Stimulated activated CD4-positive, alpha-beta T cell treated with anti-CD3 and anti-CD28 coated beads, Interleukin-12 subunit alpha, Interleukin-12 subunit beta, amount 100 ng/mL, for 4 hours (primary cell): ENCODE results near the gene MOB4.
"Not testable (repeated sequence)": the region's sequence is repeated elsewhere in the genome, so short reads cannot be mapped to it uniquely, and the experiment has no call there.

Experiments used
- DNase-seq: peaks from one replicate; pipeline ENCODE4 v3.0.0-alpha.2; 2020

Gene MOB4

GRCh38 chr2:197515739-197516392, at the start of gene MOB4:
TSS of gene MOB4 (plus strand) at chr2:197516066. CDS start at chr2:197516087, 21 bp downstream.
- peak; percentile 92 for DNase-seq

- no peak for DNase-seq
Observed at GRCh38 chr2:197472166-197472565, 43.7 kb upstream of the MOB4 start.

- DNase-seq, result no peak
Observed at GRCh38 chr2:197477797-197478196, 38.1 kb upstream of the MOB4 start.

GRCh38 chr2:197480165-197481036, 35.5 kb upstream of the MOB4 start:
- DNase-seq, result no peak

- not testable (repeated sequence) for DNase-seq
Observed at GRCh38 chr2:197484248-197484647, 31.6 kb upstream of the MOB4 start.

- DNase-seq, result no peak
Observed at GRCh38 chr2:197486175-197486574, 29.7 kb upstream of the MOB4 start.

- DNase-seq, result no peak
Observed at GRCh38 chr2:197487385-197487784, 28.5 kb upstream of the MOB4 start.

- no peak for DNase-seq
Observed at GRCh38 chr2:197495433-197496134, 20.3 kb upstream of the MOB4 start.

- no peak for DNase-seq
Observed at GRCh38 chr2:197496695-197497094, 19.2 kb upstream of the MOB4 start.

GRCh38 chr2:197497326-197497725, 18.5 kb upstream of the MOB4 start:
- no peak for DNase-seq

GRCh38 chr2:197498235-197498936, 17.5 kb upstream of the MOB4 start:
- no peak for DNase-seq

GRCh38 chr2:197498937-197499593, 16.8 kb upstream of the MOB4 start:
- DNase-seq, result peak; percentile 53

GRCh38 chr2:197499594-197500502, 16.0 kb upstream of the MOB4 start, which contains the start of the genes HSPD1 and HSPE1:
TSS of gene HSPD1 (minus strand) at chr2:197499840. CDS start at chr2:197498848, 992 bp downstream.
TSS of gene HSPE1 (plus strand) at chr2:197500379. CDS start at chr2:197500437, 58 bp downstream.
- peak; percentile 98 for DNase-seq

GRCh38 chr2:197500503-197501131, 15.2 kb upstream of the MOB4 start:
- DNase-seq, result no peak

GRCh38 chr2:197502201-197502600, 13.7 kb upstream of the MOB4 start:
- DNase-seq, result no peak

GRCh38 chr2:197502685-197503084, 13.2 kb upstream of the MOB4 start:
- no peak for DNase-seq

- DNase-seq, result no peak
Observed at GRCh38 chr2:197504000-197504399, 11.9 kb upstream of the MOB4 start.

GRCh38 chr2:197504512-197504911, 11.4 kb upstream of the MOB4 start:
- no peak for DNase-seq

GRCh38 chr2:197506658-197507057, 9.2 kb upstream of the MOB4 start:
- no peak for DNase-seq

GRCh38 chr2:197513915-197514314, 2.0 kb upstream of the MOB4 start:
- DNase-seq, result no peak

GRCh38 chr2:197514754-197515153, 1.1 kb upstream of the MOB4 start:
- no peak for DNase-seq
